HL-60/S4 treated with retinoic acid at 250 ng/mL for 4 days and 3 days (cell line): ENCODE results near the gene C12orf42.

Experiments used
- in situ Hi-C: fragments of 300-500 bp; cut with MboI; formaldehyde crosslinking; loops from 2 replicates; pipeline ENCODE4 v1.7.0; 2022; ENCODE audit warnings: low sequenced_read_pairs

Gene C12orf42

GRCh38 chr12:103278329-103278728, 217.4 kb downstream of the C12orf42 start:
- in situ Hi-C loops = no loop called here

GRCh38 chr12:103273645-103274044, 222.1 kb downstream of the C12orf42 start:
- in situ Hi-C loops = no loop called here

DNA sequence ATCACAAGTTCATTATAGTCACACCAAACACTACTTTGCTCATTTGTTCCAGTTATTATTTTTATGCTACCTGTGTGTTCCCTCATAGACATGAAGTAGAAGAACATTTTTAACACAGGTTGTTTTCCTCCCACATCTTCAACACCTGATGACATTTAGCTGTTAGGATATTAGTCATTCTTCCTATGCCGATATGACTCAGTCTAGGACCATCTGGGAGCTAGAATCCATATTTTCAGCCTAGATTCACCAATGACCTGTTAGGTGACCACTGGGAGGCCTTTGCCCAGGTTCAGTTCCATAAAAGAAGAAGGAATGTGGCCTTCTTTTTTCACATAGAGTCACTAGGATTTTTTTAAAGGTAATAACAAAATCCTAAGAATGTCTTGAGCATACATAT, 222.8 kb downstream of the C12orf42 start:
- in situ Hi-C loops = no loop called here

DNA sequence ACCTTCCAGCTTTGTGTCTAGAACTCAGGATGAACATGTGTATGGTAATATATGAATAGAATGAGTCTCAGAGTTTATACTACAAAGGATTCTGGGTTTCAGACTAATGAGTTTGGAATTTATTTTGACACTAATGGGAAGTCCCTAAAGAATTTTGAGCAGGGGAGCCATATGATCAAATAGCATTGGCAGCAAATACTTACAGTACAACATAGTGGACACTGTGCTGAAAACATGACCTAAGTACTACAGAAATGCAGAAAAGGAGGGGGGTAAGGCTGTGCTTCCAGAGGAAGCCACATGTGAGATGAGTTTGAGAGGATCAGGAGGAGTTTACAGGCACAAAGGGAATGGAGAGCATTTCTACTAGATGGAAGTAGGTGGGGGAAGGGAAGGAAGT, 225.8 kb downstream of the C12orf42 start:
- in situ Hi-C loops = no loop called here

- in situ Hi-C loops = no loop called here
Observed at GRCh38 chr12:103268831-103269514, 226.8 kb downstream of the C12orf42 start.

DNA sequence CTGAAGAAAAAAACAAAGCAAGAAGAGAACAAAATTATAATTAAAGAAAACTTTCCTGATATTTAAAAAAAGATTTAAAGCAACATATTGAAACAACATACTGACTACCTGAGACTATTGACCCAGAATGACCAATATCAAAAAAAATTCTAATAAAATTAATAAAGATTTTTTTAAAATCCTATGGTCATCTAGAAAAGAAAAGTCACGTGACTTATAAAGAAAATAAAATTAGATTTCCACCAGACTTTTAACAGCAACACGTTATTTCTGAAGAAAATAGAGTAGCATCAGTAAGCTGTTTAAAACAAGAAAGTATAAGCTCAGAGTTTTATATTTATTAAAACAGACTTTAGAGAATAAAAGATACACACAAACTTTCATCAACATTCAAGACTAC, 238.0 kb downstream of the C12orf42 start:
- in situ Hi-C loops = no loop called here
